K562 (cell line): ENCODE data around the gene TEX261. TPM values are rescaled to one million over a fixed set of nuclear protein-coding genes. Genes with fewer than 3 reads are reported as not detected.

Source experiments
- ATAC-seq: fragments of 200-7000 bp; cut with Tn5 transposase; 3 replicates; pipeline ENCODE4 v1.9.1; 2020; ENCODE audit warnings: moderate library complexity
- BruUV-seq: library from RNA; stranded (reverse); fragments of 400-500 nt; replicated peaks from 2 replicates; lab custom pipeline; 2021; lab: Mats Ljungman, UMichigan
- CTCF ChIA-PET: fragments of 300-600 bp; formaldehyde crosslinking; extraction: SDS; loops from one replicate; lab custom pipeline; 2021; ENCODE audit warnings: low intra/inter-chr PET ratio; lab: Yijun Ruan, JAX
- POLR2A ChIA-PET: fragments of 300-600, 350-650 bp; sonication (Branson Sonifier 250); formaldehyde crosslinking; extraction: SDS; loops from one replicate; lab custom pipeline; 2021; ENCODE audit warnings: antibody characterized with exemption, inconsistent platforms; lab: Yijun Ruan, JAX
- DNase-seq, 4 experiments: peaks; one replicate each; pipeline versions ENCODE4 v3.0.0 to v3.0.0-alpha.2; 2011 to 2018; ENCODE audit warnings: low spot score in 3 of 4, mixed read lengths in 3 of 4; ENCODE audit errors: extremely low read depth in 1 of 4
- FAIRE-seq: peaks from 2 replicates; lab custom pipeline; 2011; peaks lifted over from hg19 to GRCh38; lab: Jason Lieb, UNC
- H2AFZ ChIP-seq: 2 replicates; pipeline ENCODE4 v1.6.0; 2011; ENCODE audit warnings: low read depth, low read length, control low read depth, inconsistent platforms
- H3K27ac ChIP-seq: fragments of 200-600 bp; 3 replicates; pipeline ENCODE4 v1.8.0; 2011; ENCODE audit warnings: low read depth, mild to moderate bottlenecking, control low read depth, inconsistent platforms, low read length, moderate library complexity, mixed read lengths; ENCODE audit errors: extremely low read depth
- H3K27me3 ChIP-seq, 2 experiments: fragments of 300-600 bp in 1 of 2; 2 replicates in 1 of 2; 3 replicates in 1 of 2; pipeline versions ENCODE4 v1.6.0 to v1.8.0; 2011; ENCODE audit warnings: inconsistent platforms in 2 of 2, low read length in 2 of 2, mild to moderate bottlenecking in 1 of 2, mixed read lengths in 1 of 2, moderate library complexity in 1 of 2; ENCODE audit not compliant: control insufficient read depth in 2 of 2, insufficient read depth in 2 of 2
- H3K36me3 ChIP-seq: fragments of 300-600 bp; 3 replicates; pipeline ENCODE4 v1.8.0; 2011; ENCODE audit warnings: mild to moderate bottlenecking, low read length, inconsistent platforms; ENCODE audit not compliant: control insufficient read depth, insufficient read depth
- H3K4me1 ChIP-seq, 2 experiments: fragments of 200-600 bp in 1 of 2; replicated peaks in 1 of 2; 2 replicates in 1 of 2; 3 replicates in 1 of 2; pipeline versions ENCODE4 v1.5.1 to v1.8.0; 2011; ENCODE audit warnings: inconsistent platforms in 2 of 2, low read length in 2 of 2, mild to moderate bottlenecking in 1 of 2, mixed read lengths in 1 of 2, moderate library complexity in 1 of 2; ENCODE audit not compliant: control insufficient read depth in 2 of 2, insufficient read depth in 2 of 2
- H3K4me2 ChIP-seq: 2 replicates; pipeline ENCODE4 v1.6.1; 2011; ENCODE audit warnings: low read length, control low read depth, inconsistent platforms, mixed read lengths; ENCODE audit not compliant: insufficient read depth
- H3K4me3 ChIP-seq: fragments of 200-600 bp; sonication (generic), shearing (Covaris generic); 2 replicates; pipeline ENCODE4 v1.5.1; 2016; ENCODE audit warnings: control low read depth, inconsistent platforms
- H3K79me2 ChIP-seq: fragments of 200-600 bp; 3 replicates; pipeline ENCODE4 v1.8.0; 2011; ENCODE audit warnings: low read length, inconsistent platforms; ENCODE audit not compliant: control insufficient read depth, insufficient read depth
- H3K9ac ChIP-seq, 2 experiments: 2 replicates each; pipeline versions ENCODE4 v1.6.0 to v1.6.1; 2011; ENCODE audit warnings: low read depth in 2 of 2, low read length in 2 of 2, control low read depth in 1 of 2, inconsistent platforms in 1 of 2, mild to moderate bottlenecking in 1 of 2, mixed read lengths in 1 of 2; ENCODE audit not compliant: insufficient read depth in 1 of 2
- H3K9me1 ChIP-seq: one replicate; pipeline ENCODE4 v1.6.0; 2011; ENCODE audit warnings: inconsistent platforms, mild to moderate bottlenecking, low read length, moderate library complexity; ENCODE audit not compliant: control insufficient read depth, insufficient read depth
- H3K9me3 ChIP-seq: replicated peaks from 2 replicates; pipeline ENCODE4 v1.5.1; 2011; ENCODE audit warnings: low read depth, low read length, inconsistent platforms; ENCODE audit not compliant: control insufficient read depth, insufficient read depth
- H4K20me1 ChIP-seq: replicated peaks from 2 replicates; pipeline ENCODE4 v1.6.1; 2011; ENCODE audit warnings: low read length, inconsistent platforms, mixed read lengths; ENCODE audit not compliant: control insufficient read depth, insufficient read depth
- BRF1 ChIP-seq: IDR thresholded peaks from 3 replicates; pipeline ENCODE4 v1.6.1; 2011; ENCODE audit warnings: borderline replicate concordance, mild to moderate bottlenecking; ENCODE audit not compliant: insufficient read length; ENCODE audit errors: extremely low read depth
- CBFA2T2 ChIP-seq: fragments of 450-650 bp; conservative IDR thresholded peaks from 2 replicates; pipeline ENCODE4 v1.6.1; 2017; ENCODE audit warnings: mild to moderate bottlenecking
- CTBP1 ChIP-seq: fragments of 450-650 bp; IDR thresholded peaks from 2 replicates; pipeline ENCODE4 v1.6.1; 2016; ENCODE audit warnings: borderline replicate concordance
- DPF2 ChIP-seq: fragments of 450-650 bp; IDR thresholded peaks from 2 replicates; pipeline ENCODE4 v1.6.1; 2016
- EHMT2 ChIP-seq: fragments of 450-650 bp; IDR thresholded peaks from 2 replicates; pipeline ENCODE4 v1.6.1; 2018; ENCODE audit warnings: antibody characterized with exemption
- ELK3 ChIP-seq: fragments of 450-650 bp; formaldehyde crosslinking; IDR thresholded peaks from 2 replicates; pipeline ENCODE4 v1.4.0; 2020; ENCODE audit warnings: mild to moderate bottlenecking
- MAX ChIP-seq: sonication (generic); formaldehyde crosslinking; IDR thresholded peaks from 2 replicates; pipeline ENCODE4 v1.9.0; 2022; ENCODE audit warnings: mild to moderate bottlenecking, missing genetic modification reagents
- PHF8 ChIP-seq: fragments of 200-600 bp; sonication (generic); IDR thresholded peaks from 2 replicates; pipeline ENCODE4 v1.6.1; 2012; ENCODE audit warnings: mixed run types, mild to moderate bottlenecking, inconsistent platforms, low read length, moderate library complexity, borderline replicate concordance
- PRMT5 ChIP-seq: sonication (generic); formaldehyde crosslinking; IDR thresholded peaks from 2 replicates; pipeline ENCODE4 v1.5.0; 2020; ENCODE audit warnings: missing genetic modification reagents
- RFX5 ChIP-seq: IDR thresholded peaks from 2 replicates; pipeline ENCODE4 v1.6.1; 2011; ENCODE audit warnings: low read depth, mild to moderate bottlenecking, improper control_type of control experiment, low read length
- SNIP1 ChIP-seq: fragments of 450-650 bp; IDR thresholded peaks from 2 replicates; pipeline ENCODE4 v1.7.1; 2017; ENCODE audit warnings: low read depth, mild to moderate bottlenecking
- STAG1 ChIP-seq: sonication (generic); formaldehyde crosslinking; IDR thresholded peaks from 2 replicates; pipeline ENCODE4 v1.5.0; 2020; ENCODE audit warnings: missing genetic modification reagents, borderline replicate concordance
- TCF15 ChIP-seq: fragments of 250-450 bp; sonication (Bioruptor Pico); IDR thresholded peaks from 2 replicates; pipeline ENCODE4 v1.8.0; 2022; ENCODE audit warnings: moderate library complexity, mild to moderate bottlenecking, inconsistent platforms
- TFE3 ChIP-seq: fragments of 450-650 bp; formaldehyde crosslinking; IDR thresholded peaks from 2 replicates; pipeline ENCODE4 v1.4.0; 2020; ENCODE audit warnings: mild to moderate bottlenecking, mixed read lengths
- ZBTB26 ChIP-seq: fragments of 450-650 bp; formaldehyde crosslinking; IDR thresholded peaks from 2 replicates; pipeline ENCODE4 v1.4.0; 2022; ENCODE audit warnings: missing genetic modification characterization
- ZNF232 ChIP-seq: sonication (generic); formaldehyde crosslinking; IDR thresholded peaks from 2 replicates; pipeline ENCODE4 v1.8.0; 2022; ENCODE audit warnings: mild to moderate bottlenecking, missing genetic modification reagents
- WGBS: fragments of 100-300 bp; shearing (Covaris generic); methylation state at CpG from one replicate; pipeline ENCODE4 v1.1.6; 2016; ENCODE audit warnings: low coverage, mixed read lengths; ENCODE audit not compliant: insufficient coverage; ENCODE audit errors: missing lambda C conversion rate; 5-methylcytosine and 5-hydroxymethylcytosine counted together
- in situ Hi-C: fragments of 300-500 bp; cut with MboI; formaldehyde crosslinking; loops from 4 replicates; pipeline ENCODE4 v1.15.0; 2018; ENCODE audit warnings: inconsistent platforms, mixed read lengths
- intact Hi-C: fragments of 100-400 bp; cut with micrococcal nuclease; formaldehyde crosslinking; loops from 2 replicates; pipeline ENCODE4 v1.14.2; 2022
- polyA plus RNA-seq, 8 experiments: library from polyadenylated mRNA; depleted of rRNA in 4 of 8; stranded (reverse) in 5 of 8; unstranded in 3 of 8; fragments of >200 nt; fragmentation: Nextera tagmentation in 2 of 8; fragmentation: Illumina TruSeq in 1 of 8; extraction: Ambion mirVana in 2 of 8; extraction: Trizol in 1 of 8; gene quantifications; 2 replicates each; pipeline versions ENCODE4 v1.2.1 to v1.2.3, GENCODE V29; 2011 to 2014; ENCODE audit warnings: inconsistent platforms in 1 of 8, missing spikeins in 1 of 8
- total RNA-seq, 7 experiments: library from RNA; depleted of rRNA in 6 of 7; stranded (reverse); fragments of >200 nt in 6 of 7; fragmentation: Illumina TruSeq in 2 of 7; extraction: Trizol in 2 of 7; gene quantifications; 2 replicates each; pipeline versions ENCODE4 v1.2.1 to v1.2.3, GENCODE V29; 2011 to 2021; ENCODE audit warnings: low replicate concordance in 1 of 7

The TEX261 gene
- total and polyA plus RNA-seq, 9 of the 15 experiments (the other 6 are each of a cell fraction or from before 2014, with no cell fraction given): 11.9 to 110 (median 51.9) TPM

GRCh38 chr2:70937866-70938585, 56.6 kb downstream of the TEX261 start:
- peaks cover 6% of the 10 kb centered on the region; the same call in 1 of the 2 replicates for H4K20me1 ChIP-seq
- H3K9me3 ChIP-seq: no peaks in the 10 kb centered on the region
- ATAC-seq (no peak), DNase-seq (no peak), FAIRE-seq (no peak)
- no peak overlapping the region for H3K27ac ChIP-seq
- peaks cover 7% of the 10 kb centered on the region for H3K9me1 ChIP-seq
- in situ Hi-C loops (no loop called here), intact Hi-C loops (no loop called here)
- WGBS: 1% methylated on average over 10 of the region's 10 CpGs
- BruUV-seq: no TSS peak
- no peak for TF ChIP-seq MAX
- no peak for TF ChIP-seq DPF2
- no peak for TF ChIP-seq CBFA2T2
- TF ChIP-seq EHMT2: no peak
- TF ChIP-seq RFX5: no peak
- TF ChIP-seq ELK3: no peak
- no peak for TF ChIP-seq BRF1
- TF ChIP-seq TCF15 (CRISPR knock-in tag): no peak
- TF ChIP-seq ZBTB26 (CRISPR knock-in tag): no peak
- TF ChIP-seq ZNF232 (CRISPR knock-in tag): no peak
- TF ChIP-seq PRMT5: no peak
- no peak for TF ChIP-seq SNIP1
- TF ChIP-seq TFE3 (CRISPR knock-in tag): no peak
- no peak for TF ChIP-seq STAG1 (CRISPR knock-in tag)
- TF ChIP-seq CTBP1: no peak
- TF ChIP-seq PHF8: no peak
- H3K4me3 ChIP-seq: no peak overlapping the region
- peaks cover 0 to 5% of the 10 kb centered on the region in 2 experiments; a peak in 2 of 5 replicates for H3K4me1 ChIP-seq
- no peak overlapping the region for H3K9ac ChIP-seq
- H2AFZ ChIP-seq: no peak overlapping the region
- ChIA-PET POLR2A (interaction anchor here (1.7 kb wide), 1 partner anchor 10 kb away, joined by 5 read pairs; no protein-coding TSS in a partner anchor), CTCF (no interaction called here)
- peaks cover 10 to 52% of the 10 kb centered on the region in 2 experiments; a peak in 3 of 5 replicates for H3K27me3 ChIP-seq
- no peaks in the 10 kb centered on the region for H3K36me3 ChIP-seq
- no peak overlapping the region for H3K4me2 ChIP-seq
- no peaks in the 10 kb centered on the region for H3K79me2 ChIP-seq
